ENCODE results near the gene CTNNAL1.

- TF ChIP-seq CTCF (IDR thresholded peaks at IDR 0.05 in 4 of 5, conservative IDR thresholded peaks at IDR 0.05 in 1 of 5): no peak
- TF ChIP-seq POLR2A (IDR thresholded peaks at IDR 0.05): no peak
Measured at GRCh38 chr9:109043578-109043977, 30.3 kb upstream of the CTNNAL1 start.

Measured in gastrocnemius medialis (tissue), 4 donors.